ENCODE data around the gene PPP1R3C.

Gene PPP1R3C

GRCh38 chr10:91604553-91605534, 28.0 kb downstream of the PPP1R3C start:
- H3K27me3 ChIP-seq (ENCODE audit: insufficient read depth, insufficient read length), result no peaks in the 10 kb centered on the region
- TF ChIP-seq SUZ12 (IDR thresholded peaks at IDR 0.05; ENCODE audit: extremely low read depth, insufficient read depth, insufficient read length), result no peak
- TF ChIP-seq YY1 (IDR thresholded peaks at IDR 0.05; ENCODE audit: insufficient read depth, insufficient read length), result no peak
- TF ChIP-seq ZNF274 (IDR thresholded peaks at IDR 0.05; ENCODE audit: low read depth, low read length), result no peak
- H3K9ac ChIP-seq (ENCODE audit: insufficient read length, low read depth), result no peak overlapping the region
- H3K36me3 ChIP-seq (ENCODE audit: insufficient read depth, insufficient read length, low read length), result no peaks in the 10 kb centered on the region
- DNase-seq (ENCODE audit: low read depth, low spot score), result no peak
- H3K9me3 ChIP-seq (ENCODE audit: insufficient read depth, low read length), result peaks cover 11% of the 10 kb centered on the region
- no peaks in the 10 kb centered on the region for H3K4me1 ChIP-seq (ENCODE audit: insufficient read depth, insufficient read length)
- H3K4me3 ChIP-seq (ENCODE audit: insufficient read length, low read depth), result no peak overlapping the region

DNA sequence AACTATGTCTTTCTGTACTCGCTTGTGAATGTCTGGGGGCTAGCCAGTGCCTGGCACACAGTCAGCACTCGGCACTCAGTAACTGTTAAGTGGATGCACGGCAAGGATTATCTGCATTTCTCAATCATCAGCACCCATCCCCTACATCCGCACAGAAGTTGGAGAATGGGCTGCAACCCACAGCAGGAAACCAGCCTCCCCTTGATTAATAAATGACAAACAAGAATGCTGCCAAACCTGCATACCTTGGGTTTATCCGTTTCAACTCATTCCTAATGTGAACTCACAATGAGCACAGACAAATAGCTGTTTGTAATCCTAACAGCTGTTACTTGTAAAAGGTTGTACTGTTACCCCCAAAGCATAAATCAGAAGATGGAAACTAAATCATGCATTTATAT, 28.9 kb downstream of the PPP1R3C start:
- TF ChIP-seq YY1 (IDR thresholded peaks at IDR 0.05; ENCODE audit: insufficient read depth, insufficient read length), result no peak
- no peak for TF ChIP-seq ZNF274 (IDR thresholded peaks at IDR 0.05; ENCODE audit: low read depth, low read length)
- TF ChIP-seq SUZ12 (IDR thresholded peaks at IDR 0.05; ENCODE audit: extremely low read depth, insufficient read depth, insufficient read length), result no peak
- no peaks in the 10 kb centered on the region for H3K36me3 ChIP-seq (ENCODE audit: insufficient read depth, insufficient read length, low read length)
- H3K9me3 ChIP-seq (ENCODE audit: insufficient read depth, low read length), result peaks cover 11% of the 10 kb centered on the region
- no peaks in the 10 kb centered on the region for H3K27me3 ChIP-seq (ENCODE audit: insufficient read depth, insufficient read length)
- H3K4me1 ChIP-seq (ENCODE audit: insufficient read depth, insufficient read length), result no peaks in the 10 kb centered on the region
- H3K4me3 ChIP-seq (ENCODE audit: insufficient read length, low read depth), result no peak overlapping the region
- no peak overlapping the region for H3K9ac ChIP-seq (ENCODE audit: insufficient read length, low read depth)
- no peak for DNase-seq (ENCODE audit: low read depth, low spot score)

DNA sequence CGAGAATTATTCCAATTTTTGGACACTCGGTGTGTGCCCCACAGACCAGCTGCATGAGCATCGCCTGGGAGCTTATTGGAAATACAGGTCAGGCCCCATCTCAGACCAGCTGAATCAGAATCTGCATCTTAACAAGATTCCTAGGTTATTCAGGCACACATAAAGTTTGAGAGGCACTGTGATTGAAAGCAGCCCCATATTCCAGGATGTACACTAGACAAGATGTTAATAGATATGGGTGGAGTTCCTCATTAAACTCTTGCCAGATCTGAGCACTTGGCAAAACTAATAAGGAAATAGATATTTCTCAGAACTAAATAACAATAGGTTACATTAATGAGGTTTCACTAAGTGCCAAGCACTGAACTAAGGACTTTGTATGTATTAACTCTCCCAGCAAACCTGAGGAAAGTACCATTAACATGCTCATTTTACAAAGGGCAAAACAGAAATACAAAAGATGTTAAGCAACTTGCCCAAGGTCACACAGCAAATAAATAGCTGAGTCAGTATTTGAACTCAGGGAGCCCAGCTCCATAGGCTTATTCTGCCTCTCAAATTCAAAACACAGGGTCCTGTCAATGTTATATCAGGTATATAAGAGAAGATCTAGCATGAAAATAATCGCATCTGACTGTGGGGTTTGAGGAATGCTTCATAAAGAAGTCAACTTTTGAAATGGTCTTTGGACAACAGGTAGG, 29.9 kb downstream of the PPP1R3C start:
- peaks cover 11% of the 10 kb centered on the region for H3K9me3 ChIP-seq (ENCODE audit: insufficient read depth, low read length)
- no peak overlapping the region for H3K4me3 ChIP-seq (ENCODE audit: insufficient read length, low read depth)
- no peaks in the 10 kb centered on the region for H3K36me3 ChIP-seq (ENCODE audit: insufficient read depth, insufficient read length, low read length)
- no peak for DNase-seq (ENCODE audit: low read depth, low spot score)
- H3K9ac ChIP-seq (ENCODE audit: insufficient read length, low read depth), result no peak overlapping the region
- TF ChIP-seq YY1 (IDR thresholded peaks at IDR 0.05; ENCODE audit: insufficient read depth, insufficient read length) (no peak), ZNF274 (IDR thresholded peaks at IDR 0.05; ENCODE audit: low read depth, low read length) (no peak), SUZ12 (IDR thresholded peaks at IDR 0.05; ENCODE audit: extremely low read depth, insufficient read depth, insufficient read length) (no peak)
- H3K27me3 ChIP-seq (ENCODE audit: insufficient read depth, insufficient read length), result no peaks in the 10 kb centered on the region
- no peaks in the 10 kb centered on the region for H3K4me1 ChIP-seq (ENCODE audit: insufficient read depth, insufficient read length)

GRCh38 chr10:91602449-91602848, 30.4 kb downstream of the PPP1R3C start:
- no peak overlapping the region for H3K9ac ChIP-seq (ENCODE audit: insufficient read length, low read depth)
- no peaks in the 10 kb centered on the region for H3K27me3 ChIP-seq (ENCODE audit: insufficient read depth, insufficient read length)
- H3K36me3 ChIP-seq (ENCODE audit: insufficient read depth, insufficient read length, low read length), result no peaks in the 10 kb centered on the region
- H3K4me3 ChIP-seq (ENCODE audit: insufficient read length, low read depth), result no peak overlapping the region
- H3K9me3 ChIP-seq (ENCODE audit: insufficient read depth, low read length), result peaks cover 11% of the 10 kb centered on the region
- DNase-seq (ENCODE audit: low read depth, low spot score), result no peak
- no peak for TF ChIP-seq YY1 (IDR thresholded peaks at IDR 0.05; ENCODE audit: insufficient read depth, insufficient read length)
- no peak for TF ChIP-seq ZNF274 (IDR thresholded peaks at IDR 0.05; ENCODE audit: low read depth, low read length)
- no peak for TF ChIP-seq SUZ12 (IDR thresholded peaks at IDR 0.05; ENCODE audit: extremely low read depth, insufficient read depth, insufficient read length)
- no peaks in the 10 kb centered on the region for H3K4me1 ChIP-seq (ENCODE audit: insufficient read depth, insufficient read length)

GRCh38 chr10:91601212-91601611, 31.7 kb downstream of the PPP1R3C start:
- H3K9ac ChIP-seq (ENCODE audit: insufficient read length, low read depth), result no peak overlapping the region
- DNase-seq (ENCODE audit: low read depth, low spot score), result no peak
- no peaks in the 10 kb centered on the region for H3K27me3 ChIP-seq (ENCODE audit: insufficient read depth, insufficient read length)
- TF ChIP-seq ZNF274 (IDR thresholded peaks at IDR 0.05; ENCODE audit: low read depth, low read length) (no peak), YY1 (IDR thresholded peaks at IDR 0.05; ENCODE audit: insufficient read depth, insufficient read length) (no peak), SUZ12 (IDR thresholded peaks at IDR 0.05; ENCODE audit: extremely low read depth, insufficient read depth, insufficient read length) (no peak)
- no peaks in the 10 kb centered on the region for H3K4me1 ChIP-seq (ENCODE audit: insufficient read depth, insufficient read length)
- H3K4me3 ChIP-seq (ENCODE audit: insufficient read length, low read depth), result no peak overlapping the region
- H3K9me3 ChIP-seq (ENCODE audit: insufficient read depth, low read length), result peaks cover 7% of the 10 kb centered on the region
- no peaks in the 10 kb centered on the region for H3K36me3 ChIP-seq (ENCODE audit: insufficient read depth, insufficient read length, low read length)

GRCh38 chr10:91598211-91598977, 34.5 kb downstream of the PPP1R3C start:
- Histone ChIP-seq H3K36me3 (ENCODE audit: insufficient read depth, insufficient read length, low read length) (no peaks in the 10 kb centered on the region), H3K9ac (ENCODE audit: insufficient read length, low read depth) (no peak overlapping the region), H3K27me3 (ENCODE audit: insufficient read depth, insufficient read length) (no peaks in the 10 kb centered on the region), H3K9me3 (ENCODE audit: insufficient read depth, low read length) (no peaks in the 10 kb centered on the region), H3K4me1 (ENCODE audit: insufficient read depth, insufficient read length) (no peaks in the 10 kb centered on the region), H3K4me3 (ENCODE audit: insufficient read length, low read depth) (no peak overlapping the region)
- TF ChIP-seq SUZ12 (IDR thresholded peaks at IDR 0.05; ENCODE audit: extremely low read depth, insufficient read depth, insufficient read length) (no peak), YY1 (IDR thresholded peaks at IDR 0.05; ENCODE audit: insufficient read depth, insufficient read length) (no peak), ZNF274 (IDR thresholded peaks at IDR 0.05; ENCODE audit: low read depth, low read length) (no peak)
- no peak for DNase-seq (ENCODE audit: low read depth, low spot score)
